HepG2 (cell line): ENCODE results near the gene TRMT1. TPM values are rescaled to one million over a fixed set of nuclear protein-coding genes. Genes with fewer than 3 reads are reported as not detected.

Experiments used
- AHR ChIP-seq: IDR thresholded peaks from 2 replicates; pipeline ENCODE4 v1.6.1; 2018; ENCODE audit warnings: missing genetic modification reagents, missing compliant biosample characterization
- FOXO1 ChIP-seq: sonication (generic); formaldehyde crosslinking; IDR thresholded peaks from 2 replicates; pipeline ENCODE4 v1.4.0; 2020; ENCODE audit warnings: missing genetic modification reagents
- KLF15 ChIP-seq: sonication (generic); formaldehyde crosslinking; IDR thresholded peaks from 2 replicates; pipeline ENCODE4 v1.8.1; 2023; ENCODE audit warnings: borderline replicate concordance, mild to moderate bottlenecking, inconsistent platforms, missing genetic modification reagents, mixed read lengths
- MAZ ChIP-seq, 2 experiments: sonication (generic) in 1 of 2; formaldehyde crosslinking in 1 of 2; IDR thresholded peaks; 2 replicates each; pipeline versions ENCODE4 v1.5.0 to v1.6.1; 2012 to 2020; ENCODE audit warnings: low read depth in 2 of 2, mild to moderate bottlenecking in 2 of 2, borderline replicate concordance in 1 of 2, improper control_type of control experiment in 1 of 2, low read length in 1 of 2, missing genetic modification reagents in 1 of 2, moderate library complexity in 1 of 2
- MED1 ChIP-seq: sonication (generic); formaldehyde crosslinking; IDR thresholded peaks from 2 replicates; pipeline ENCODE4 v1.4.0; 2020; ENCODE audit warnings: missing genetic modification reagents
- NFE2L2 ChIP-seq: fragments of 150-350 bp; IDR thresholded peaks from 2 replicates; pipeline ENCODE4 v1.6.1; 2014; ENCODE audit warnings: low read length
- NR2F1 ChIP-seq, 2 experiments: fragments of 450-650 bp in 1 of 2; formaldehyde crosslinking in 1 of 2; IDR thresholded peaks; 2 replicates each; pipeline versions ENCODE4 v1.5.0 to v1.6.1; 2016 to 2020; ENCODE audit warnings: mild to moderate bottlenecking in 1 of 2, missing compliant biosample characterization in 1 of 2, missing genetic modification reagents in 1 of 2, moderate library complexity in 1 of 2
- PCBP1 ChIP-seq: fragments of 200-400 bp; formaldehyde crosslinking; IDR thresholded peaks from 2 replicates; pipeline ENCODE4 v1.6.1; 2017; ENCODE audit warnings: mild to moderate bottlenecking, low read depth, low read length, borderline replicate concordance
- TBX2 ChIP-seq: sonication (generic); formaldehyde crosslinking; IDR thresholded peaks from 2 replicates; pipeline ENCODE4 v1.5.0; 2020; ENCODE audit warnings: missing genetic modification reagents, mild to moderate bottlenecking, borderline replicate concordance
- ZBTB7A ChIP-seq: sonication (generic); formaldehyde crosslinking; IDR thresholded peaks from 2 replicates; pipeline ENCODE4 v1.8.0; 2022; ENCODE audit warnings: mild to moderate bottlenecking, missing genetic modification reagents
- ZFP36L2 ChIP-seq: sonication (generic); formaldehyde crosslinking; IDR thresholded peaks from 2 replicates; pipeline ENCODE4 v1.4.0; 2020; ENCODE audit warnings: missing genetic modification reagents
- ZNF260 ChIP-seq: sonication (generic); formaldehyde crosslinking; IDR thresholded peaks from 2 replicates; pipeline ENCODE4 v1.4.0; 2020; ENCODE audit warnings: missing genetic modification reagents, low read depth, mild to moderate bottlenecking, borderline replicate concordance
- ZNF564 ChIP-seq: sonication (generic); formaldehyde crosslinking; IDR thresholded peaks from 2 replicates; pipeline ENCODE4 v1.8.1; 2023; ENCODE audit warnings: mild to moderate bottlenecking, missing genetic modification reagents
- ZNF607 ChIP-seq: sonication (generic); formaldehyde crosslinking; IDR thresholded peaks from 2 replicates; pipeline ENCODE4 v1.5.1; 2020; ENCODE audit warnings: missing genetic modification reagents, mild to moderate bottlenecking, borderline replicate concordance
- ZNF747 ChIP-seq: sonication (generic); formaldehyde crosslinking; IDR thresholded peaks from 2 replicates; pipeline ENCODE4 v1.8.1; 2023; ENCODE audit warnings: missing genetic modification reagents, mild to moderate bottlenecking, borderline replicate concordance
- polyA plus RNA-seq, 8 experiments: library from polyadenylated mRNA; depleted of rRNA in 3 of 8; stranded (reverse) in 7 of 8; unstranded in 1 of 8; fragments of >200 nt; fragmentation: Illumina TruSeq in 4 of 8; extraction: Trizol in 4 of 8; gene quantifications; 2 replicates each; pipeline versions ENCODE4 v1.2.1 to v1.2.3, GENCODE V29; 2011 to 2016; ENCODE audit warnings: low read depth in 4 of 8, missing spikeins in 1 of 8, mixed read lengths in 1 of 8; ENCODE audit not compliant: insufficient read depth in 1 of 8
- total RNA-seq, 5 experiments: library from RNA; depleted of rRNA; stranded (reverse); fragments of >200 nt; fragmentation: Illumina TruSeq; extraction: Trizol; gene quantifications; 2 replicates each; pipeline ENCODE4 v1.2.3, GENCODE V29; 2016; ENCODE audit warnings: low read depth in 1 of 5
- TF ChIP-seq, protein P1 (sequence below): sonication (generic); formaldehyde crosslinking; IDR thresholded peaks from 2 replicates; pipeline ENCODE4 v1.5.0; 2020; ENCODE audit warnings: mild to moderate bottlenecking, missing genetic modification reagents
- TF ChIP-seq, protein P2 (sequence below): sonication (generic); formaldehyde crosslinking; IDR thresholded peaks from 2 replicates; pipeline ENCODE4 v1.4.0; 2020; ENCODE audit warnings: mild to moderate bottlenecking, missing genetic modification reagents
- TF ChIP-seq, protein P3 (sequence below): sonication (generic); formaldehyde crosslinking; IDR thresholded peaks from 2 replicates; pipeline ENCODE4 v1.4.0; 2020; ENCODE audit warnings: missing genetic modification reagents
- TF ChIP-seq, protein P4 (sequence below): sonication (generic); formaldehyde crosslinking; IDR thresholded peaks from 2 replicates; pipeline ENCODE4 v1.9.0; 2022; ENCODE audit warnings: missing genetic modification reagents, mild to moderate bottlenecking, borderline replicate concordance

The TRMT1 gene
- total and polyA plus RNA-seq, 2 of the 13 experiments (the other 11 are each of a cell fraction or from before 2014, with no cell fraction given), result 35.5 to 44.1 TPM

DNA sequence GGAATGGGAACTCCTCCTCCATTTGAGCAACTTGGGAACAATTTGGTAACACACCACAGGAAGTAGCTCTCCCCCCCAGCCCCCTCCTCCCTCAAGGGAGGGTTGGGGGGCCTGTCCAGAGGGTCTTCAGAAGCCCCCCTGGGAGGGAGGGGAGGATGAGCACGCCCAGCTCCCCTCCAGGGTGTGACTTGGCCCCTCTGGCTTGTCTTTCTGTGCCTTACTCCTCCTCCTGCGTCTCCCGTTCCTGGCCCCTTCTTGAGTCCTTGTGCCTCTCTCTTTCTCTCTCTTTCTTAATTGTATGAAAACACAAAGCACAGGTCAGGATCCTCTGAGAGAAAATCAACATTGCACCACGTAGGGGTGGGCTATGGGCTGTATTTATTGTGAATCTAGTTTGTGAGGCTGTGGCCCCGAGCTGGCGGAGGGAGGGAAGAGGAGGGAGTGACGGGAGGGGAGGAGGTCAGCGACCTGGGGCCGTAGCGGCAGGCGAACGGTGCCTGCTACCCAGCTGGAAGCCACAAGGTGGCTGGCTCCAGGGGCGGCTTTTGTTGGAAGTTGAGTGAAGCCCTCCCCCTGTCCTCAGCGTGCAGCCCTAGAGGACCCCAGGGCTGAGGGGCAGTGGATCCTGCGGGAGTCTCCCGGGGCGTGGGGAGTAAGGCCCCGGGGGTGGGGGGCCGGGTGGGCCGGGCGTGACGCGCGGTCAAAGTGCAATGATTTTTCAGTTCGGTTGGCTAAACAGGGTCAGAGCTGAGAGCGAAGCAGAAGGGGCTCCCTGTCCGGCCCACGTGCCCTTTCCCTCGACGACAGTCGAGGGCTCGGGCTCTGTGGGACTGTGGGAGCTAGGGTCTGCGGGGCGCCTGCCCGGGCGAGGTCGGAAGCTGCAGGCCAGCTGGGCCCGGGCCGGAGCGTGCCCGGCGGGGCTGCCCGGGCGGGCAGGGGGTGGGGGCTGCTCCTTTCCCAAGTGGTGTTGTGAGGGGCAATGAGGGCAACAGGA, 20.3 kb downstream of the TRMT1 start (continued):
- TF ChIP-seq, protein P1, sequence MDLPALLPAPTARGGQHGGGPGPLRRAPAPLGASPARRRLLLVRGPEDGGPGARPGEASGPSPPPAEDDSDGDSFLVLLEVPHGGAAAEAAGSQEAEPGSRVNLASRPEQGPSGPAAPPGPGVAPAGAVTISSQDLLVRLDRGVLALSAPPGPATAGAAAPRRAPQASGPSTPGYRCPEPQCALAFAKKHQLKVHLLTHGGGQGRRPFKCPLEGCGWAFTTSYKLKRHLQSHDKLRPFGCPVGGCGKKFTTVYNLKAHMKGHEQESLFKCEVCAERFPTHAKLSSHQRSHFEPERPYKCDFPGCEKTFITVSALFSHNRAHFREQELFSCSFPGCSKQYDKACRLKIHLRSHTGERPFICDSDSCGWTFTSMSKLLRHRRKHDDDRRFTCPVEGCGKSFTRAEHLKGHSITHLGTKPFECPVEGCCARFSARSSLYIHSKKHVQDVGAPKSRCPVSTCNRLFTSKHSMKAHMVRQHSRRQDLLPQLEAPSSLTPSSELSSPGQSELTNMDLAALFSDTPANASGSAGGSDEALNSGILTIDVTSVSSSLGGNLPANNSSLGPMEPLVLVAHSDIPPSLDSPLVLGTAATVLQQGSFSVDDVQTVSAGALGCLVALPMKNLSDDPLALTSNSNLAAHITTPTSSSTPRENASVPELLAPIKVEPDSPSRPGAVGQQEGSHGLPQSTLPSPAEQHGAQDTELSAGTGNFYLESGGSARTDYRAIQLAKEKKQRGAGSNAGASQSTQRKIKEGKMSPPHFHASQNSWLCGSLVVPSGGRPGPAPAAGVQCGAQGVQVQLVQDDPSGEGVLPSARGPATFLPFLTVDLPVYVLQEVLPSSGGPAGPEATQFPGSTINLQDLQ (CRISPR knock-in tag), result no peak
- TF ChIP-seq NFE2L2 (no peak), KLF15 (CRISPR knock-in tag) (no peak), PCBP1 (no peak), TBX2 (CRISPR knock-in tag) (no peak; the same call in 1 of the 2 replicates), ZNF747 (CRISPR knock-in tag) (no peak), ZNF260 (CRISPR knock-in tag) (no peak), ZFP36L2 (no peak), NR2F1 (CRISPR knock-in tag; IDR thresholded peaks at IDR 0.05) (peak; percentile 63 to 74; a peak in 3 of 4 replicates), ZBTB7A (CRISPR knock-in tag) (no peak), ZNF607 (CRISPR knock-in tag) (no peak), AHR (CRISPR knock-in tag) (no peak), ZNF564 (CRISPR knock-in tag) (no peak), MED1 (peak; percentile 54), FOXO1 (CRISPR knock-in tag) (0 out of 2 replicates have a peak, but pooled peaks have one; percentile 5), MAZ (IDR thresholded peaks at IDR 0.05; ENCODE audit: borderline replicate concordance, low read depth, low read length) (peak; percentile 76; the same call in 1 of the 2 replicates), MAZ (CRISPR knock-in tag; IDR thresholded peaks at IDR 0.05; ENCODE audit: low read depth) (no peak; the same call in 1 of the 2 replicates)
- TF ChIP-seq, protein P2, sequence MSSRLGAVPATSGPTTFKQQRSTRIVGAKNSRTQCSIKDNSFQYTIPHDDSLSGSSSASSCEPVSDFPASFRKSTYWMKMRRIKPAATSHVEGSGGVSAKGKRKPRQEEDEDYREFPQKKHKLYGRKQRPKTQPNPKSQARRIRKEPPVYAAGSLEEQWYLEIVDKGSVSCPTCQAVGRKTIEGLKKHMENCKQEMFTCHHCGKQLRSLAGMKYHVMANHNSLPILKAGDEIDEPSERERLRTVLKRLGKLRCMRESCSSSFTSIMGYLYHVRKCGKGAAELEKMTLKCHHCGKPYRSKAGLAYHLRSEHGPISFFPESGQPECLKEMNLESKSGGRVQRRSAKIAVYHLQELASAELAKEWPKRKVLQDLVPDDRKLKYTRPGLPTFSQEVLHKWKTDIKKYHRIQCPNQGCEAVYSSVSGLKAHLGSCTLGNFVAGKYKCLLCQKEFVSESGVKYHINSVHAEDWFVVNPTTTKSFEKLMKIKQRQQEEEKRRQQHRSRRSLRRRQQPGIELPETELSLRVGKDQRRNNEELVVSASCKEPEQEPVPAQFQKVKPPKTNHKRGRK (CRISPR knock-in tag), result no peak
- TF ChIP-seq, protein P3, sequence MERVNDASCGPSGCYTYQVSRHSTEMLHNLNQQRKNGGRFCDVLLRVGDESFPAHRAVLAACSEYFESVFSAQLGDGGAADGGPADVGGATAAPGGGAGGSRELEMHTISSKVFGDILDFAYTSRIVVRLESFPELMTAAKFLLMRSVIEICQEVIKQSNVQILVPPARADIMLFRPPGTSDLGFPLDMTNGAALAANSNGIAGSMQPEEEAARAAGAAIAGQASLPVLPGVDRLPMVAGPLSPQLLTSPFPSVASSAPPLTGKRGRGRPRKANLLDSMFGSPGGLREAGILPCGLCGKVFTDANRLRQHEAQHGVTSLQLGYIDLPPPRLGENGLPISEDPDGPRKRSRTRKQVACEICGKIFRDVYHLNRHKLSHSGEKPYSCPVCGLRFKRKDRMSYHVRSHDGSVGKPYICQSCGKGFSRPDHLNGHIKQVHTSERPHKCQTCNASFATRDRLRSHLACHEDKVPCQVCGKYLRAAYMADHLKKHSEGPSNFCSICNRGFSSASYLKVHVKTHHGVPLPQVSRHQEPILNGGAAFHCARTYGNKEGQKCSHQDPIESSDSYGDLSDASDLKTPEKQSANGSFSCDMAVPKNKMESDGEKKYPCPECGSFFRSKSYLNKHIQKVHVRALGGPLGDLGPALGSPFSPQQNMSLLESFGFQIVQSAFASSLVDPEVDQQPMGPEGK, result peak; percentile 71
- TF ChIP-seq, protein P4, sequence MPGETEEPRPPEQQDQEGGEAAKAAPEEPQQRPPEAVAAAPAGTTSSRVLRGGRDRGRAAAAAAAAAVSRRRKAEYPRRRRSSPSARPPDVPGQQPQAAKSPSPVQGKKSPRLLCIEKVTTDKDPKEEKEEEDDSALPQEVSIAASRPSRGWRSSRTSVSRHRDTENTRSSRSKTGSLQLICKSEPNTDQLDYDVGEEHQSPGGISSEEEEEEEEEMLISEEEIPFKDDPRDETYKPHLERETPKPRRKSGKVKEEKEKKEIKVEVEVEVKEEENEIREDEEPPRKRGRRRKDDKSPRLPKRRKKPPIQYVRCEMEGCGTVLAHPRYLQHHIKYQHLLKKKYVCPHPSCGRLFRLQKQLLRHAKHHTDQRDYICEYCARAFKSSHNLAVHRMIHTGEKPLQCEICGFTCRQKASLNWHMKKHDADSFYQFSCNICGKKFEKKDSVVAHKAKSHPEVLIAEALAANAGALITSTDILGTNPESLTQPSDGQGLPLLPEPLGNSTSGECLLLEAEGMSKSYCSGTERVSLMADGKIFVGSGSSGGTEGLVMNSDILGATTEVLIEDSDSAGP, result 0 out of 2 replicates have a peak, but pooled peaks have one; percentile 24
